Dermis microvascular lymphatic vessel endothelial cell (primary cell): ENCODE measurements around the gene SRI. TPM values are rescaled to one million over a fixed set of nuclear protein-coding genes. Genes with fewer than 3 reads are reported as not detected.
A peak's percentile ranks its signal among the peaks of the same experiment; 100 is the strongest.

ENCODE experiments used
- DNase-seq, 2 donors: peaks; one replicate each; pipeline versions ENCODE4 v3.0.0 to v3.0.0-alpha.2; 2010; ENCODE audit warnings: low read depth in 2 of 2
- total RNA-seq: library from RNA; depleted of rRNA; stranded (reverse); fragments of >200 nt; gene quantifications from 2 replicates; pipeline ENCODE4 v1.2.1, GENCODE V29; 2014

SRI gene
- total RNA-seq, 1 donor from 2014 or later = 110 TPM

GRCh38 chr7:88226201-88226600, 6.4 kb upstream of the SRI start:
- no peak for DNase-seq

GRCh38 chr7:88224601-88225275, 4.9 kb upstream of the SRI start:
- DNase-seq = no peak

DNA sequence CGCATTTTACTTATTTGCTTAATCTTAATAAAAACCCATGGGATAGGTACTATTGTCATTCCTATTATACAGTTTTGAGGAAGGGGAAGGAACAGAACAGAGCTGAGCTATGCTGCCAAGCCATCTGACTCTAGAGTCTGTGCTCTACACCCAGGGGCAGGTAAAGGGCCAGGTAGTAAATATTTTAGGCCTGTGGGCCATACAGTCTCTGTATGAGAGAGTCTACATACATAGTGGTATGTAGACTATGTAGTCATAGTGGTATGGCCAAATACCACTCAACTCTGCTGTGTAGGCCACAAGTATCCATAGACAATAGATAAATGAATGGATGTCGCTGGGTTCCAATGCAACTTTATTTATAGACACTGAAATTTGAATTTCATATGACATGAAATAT, 3.4 kb upstream of the SRI start:
- no peak for DNase-seq

DNA sequence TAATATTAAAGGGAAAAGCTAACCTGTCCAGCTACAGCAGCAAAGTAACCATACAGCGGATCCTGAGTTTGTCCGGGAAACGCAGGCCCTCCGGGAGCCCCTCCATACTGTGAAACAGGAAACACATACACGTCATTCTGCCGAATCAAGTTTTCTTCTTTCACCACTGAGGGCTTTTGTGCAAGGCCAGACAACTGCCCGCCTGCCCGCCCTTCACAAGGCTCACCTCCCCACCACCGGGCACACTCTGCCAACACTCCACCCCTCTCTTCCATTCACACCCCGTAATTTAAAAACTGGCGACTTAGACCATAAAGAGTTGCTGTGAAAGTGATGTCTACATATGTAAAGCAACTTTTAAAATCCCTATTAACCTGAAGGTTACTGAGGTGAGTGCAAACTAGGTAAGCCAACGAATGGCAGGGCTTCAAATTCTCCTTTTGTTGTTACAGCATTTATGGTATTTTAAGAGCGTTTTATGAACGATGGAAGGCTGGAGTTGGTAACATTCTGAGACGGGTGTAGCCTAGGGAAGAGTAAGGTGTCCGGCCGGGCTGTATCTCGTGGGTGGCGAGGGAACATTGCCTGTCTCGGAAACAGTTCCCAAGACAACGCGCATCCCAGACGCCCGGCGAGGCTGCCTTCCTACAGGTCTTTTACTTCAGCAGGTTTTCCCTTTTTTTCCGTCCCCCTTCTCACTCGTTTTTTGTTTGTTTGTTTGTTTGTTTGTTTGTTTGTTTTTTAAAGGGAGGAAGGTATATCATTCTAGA, 817 bp downstream of the SRI start:
- peak; percentile 26 to 76 for DNase-seq

DNA sequence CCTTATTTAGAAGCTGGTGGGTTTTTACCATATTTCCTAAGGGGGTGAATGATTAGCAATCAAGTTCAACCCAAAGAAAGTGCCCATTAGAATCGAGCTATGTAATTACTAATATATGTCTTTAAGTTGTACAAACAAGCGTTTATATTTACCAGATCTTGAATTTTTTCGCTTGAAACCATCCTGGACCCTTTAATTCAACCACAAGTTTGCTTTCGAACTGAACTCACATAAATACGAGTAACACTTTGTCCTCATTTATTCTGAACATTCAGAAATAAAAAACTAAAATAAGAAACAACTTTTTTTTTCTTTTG, 1.5 kb downstream of the SRI start:
- DNase-seq = no peak

- no peak for DNase-seq
Observed at GRCh38 chr7:88217675-88218428, 2.0 kb downstream of the SRI start.

- DNase-seq = no peak
Observed at GRCh38 chr7:88216276-88216675, 3.6 kb downstream of the SRI start.

DNA sequence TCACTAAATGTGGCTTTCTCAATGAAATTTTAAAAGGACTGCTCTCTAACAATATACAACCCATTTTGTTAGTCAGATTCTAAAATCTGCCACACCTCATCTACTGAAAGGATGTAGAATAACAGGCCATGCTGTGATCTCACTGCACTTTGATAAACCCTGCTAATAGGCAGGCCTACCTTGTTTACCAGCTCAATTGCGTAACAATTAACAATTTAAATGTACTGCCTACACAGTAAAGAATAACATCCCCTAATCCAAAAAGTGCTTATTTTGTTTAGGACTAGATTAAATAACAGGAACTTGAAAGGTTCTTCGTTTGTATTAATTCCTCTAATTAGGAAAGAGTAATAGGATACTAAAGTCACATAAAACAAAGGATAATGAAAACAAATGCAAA, 4.5 kb downstream of the SRI start:
- DNase-seq = no peak

DNA sequence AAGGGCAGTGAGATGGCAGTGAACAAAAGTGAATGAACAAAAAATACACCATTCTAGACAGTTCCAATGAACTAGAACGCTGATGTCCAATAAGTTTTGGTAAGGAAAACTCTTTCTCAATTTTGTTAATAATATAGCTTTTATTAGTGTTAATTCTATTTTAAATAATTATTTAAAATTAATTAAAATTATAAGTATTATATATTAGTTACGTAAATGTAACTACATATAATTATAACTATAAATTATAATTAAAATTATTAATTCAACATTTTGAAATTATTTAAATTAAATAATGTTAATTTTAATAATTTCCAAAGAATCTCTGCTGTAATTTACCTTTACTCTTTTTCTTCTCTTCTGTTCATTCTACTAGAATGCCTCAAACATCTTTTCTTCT, 5.4 kb downstream of the SRI start:
- no peak for DNase-seq

DNA sequence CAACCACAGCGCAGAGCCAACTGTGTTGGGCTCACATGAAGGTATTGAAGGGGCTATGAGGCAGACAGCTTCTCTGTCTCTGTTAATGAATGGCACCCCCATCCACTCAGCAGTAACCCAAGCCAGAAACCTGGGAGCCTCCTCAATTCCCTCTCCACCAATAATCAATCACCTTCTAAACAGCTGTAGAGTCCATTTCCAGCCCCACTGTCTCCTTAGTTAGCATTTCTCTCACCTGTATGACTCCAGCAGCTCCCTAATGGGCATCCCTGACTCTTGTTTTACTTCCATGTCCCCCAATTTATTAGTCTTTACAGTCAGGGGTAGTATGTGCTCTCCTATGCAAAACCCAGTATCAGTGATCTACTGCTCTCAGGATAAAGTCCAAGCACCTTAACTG, 6.9 kb downstream of the SRI start:
- no peak for DNase-seq

GRCh38 chr7:88208521-88208920, 11.3 kb downstream of the SRI start:
- no peak for DNase-seq

DNA sequence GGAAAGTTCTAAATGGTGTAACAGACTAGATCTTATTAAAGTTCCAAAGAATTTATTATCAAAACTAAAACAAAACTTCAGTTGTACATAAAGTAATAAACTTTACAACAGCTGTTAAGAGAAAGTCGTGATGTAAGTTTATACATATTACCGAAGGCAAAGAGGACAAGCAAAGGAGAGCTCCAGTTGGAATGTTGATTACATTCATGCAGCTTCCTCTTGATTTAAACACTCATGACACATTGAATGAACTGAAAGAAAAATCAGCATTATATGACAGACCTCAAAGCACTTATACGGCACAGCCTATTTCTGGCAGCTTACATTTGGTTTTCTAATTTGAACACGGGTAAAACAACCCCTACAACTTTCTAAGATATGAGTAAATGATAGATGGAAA, 13.6 kb downstream of the SRI start:
- DNase-seq = no peak

- no peak for DNase-seq
Observed at GRCh38 chr7:88205179-88205578, 14.7 kb downstream of the SRI start.

DNA sequence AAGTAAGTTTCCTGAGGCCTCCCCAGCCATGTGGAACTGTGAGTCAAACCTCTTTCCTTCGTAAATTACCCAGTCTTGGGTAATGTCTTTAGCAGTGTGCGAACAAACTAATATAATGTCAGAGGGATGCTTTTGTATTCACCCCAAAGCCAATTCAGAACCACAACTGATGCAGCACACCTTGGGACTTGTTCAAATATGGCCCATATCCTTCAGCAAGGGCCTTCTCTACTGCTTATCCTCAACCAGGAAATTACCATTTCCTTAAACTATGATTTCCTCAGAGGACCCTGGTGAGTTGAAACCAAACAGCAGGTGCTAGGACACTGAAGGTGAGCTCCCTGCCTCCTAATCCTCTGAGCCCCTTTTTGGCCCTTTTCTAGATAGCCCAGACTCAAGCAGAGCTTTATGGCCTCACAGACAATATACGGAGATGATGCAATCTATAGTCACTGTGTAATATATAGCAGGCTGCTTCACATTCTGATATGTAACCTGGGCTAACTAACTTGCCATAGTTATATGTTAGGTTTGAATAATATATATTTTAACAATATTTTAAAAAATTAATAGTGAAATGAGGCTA, 15.2 kb downstream of the SRI start:
- no peak for DNase-seq

DNA sequence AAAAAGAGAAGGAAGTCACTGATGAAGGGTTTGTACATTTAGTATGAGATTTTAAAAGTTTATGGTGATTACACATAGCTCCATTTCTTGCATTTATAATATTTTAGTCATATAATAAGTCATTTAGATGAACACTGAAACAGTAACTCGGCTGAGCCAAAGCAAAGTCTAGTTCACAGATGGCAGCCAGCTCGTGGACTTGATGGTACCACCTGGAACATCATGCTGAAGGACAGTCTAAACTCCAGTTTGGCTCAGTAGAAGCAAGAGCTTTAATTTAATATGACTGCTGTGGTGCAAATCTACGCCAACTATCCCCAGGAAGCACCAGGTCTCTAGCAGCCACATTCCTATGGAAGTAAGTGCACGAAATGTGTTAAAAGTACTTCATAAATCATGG, 16.4 kb downstream of the SRI start:
- no peak for DNase-seq

DNA sequence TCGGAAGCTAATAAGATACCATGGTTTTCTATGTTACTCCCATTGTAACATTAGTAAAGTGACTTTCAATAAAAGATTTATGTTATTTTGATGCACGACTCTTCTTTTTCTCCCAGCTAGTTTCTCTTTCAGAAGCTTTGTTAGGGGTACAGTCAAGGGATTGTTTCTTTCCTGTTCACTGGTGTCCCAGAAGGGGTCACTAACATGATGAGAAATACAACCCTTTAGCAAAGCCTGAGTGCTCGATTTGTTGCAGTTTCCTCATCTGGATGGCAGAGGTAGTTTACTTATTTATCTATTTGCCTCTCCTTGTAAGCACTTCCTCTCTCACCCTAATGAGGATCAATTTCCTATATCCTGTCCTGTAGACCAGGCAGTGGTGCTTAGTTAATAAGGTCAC, 17.0 kb downstream of the SRI start:
- no peak for DNase-seq

GRCh38 chr7:88202278-88202677, 17.6 kb downstream of the SRI start:
- no peak for DNase-seq

DNA sequence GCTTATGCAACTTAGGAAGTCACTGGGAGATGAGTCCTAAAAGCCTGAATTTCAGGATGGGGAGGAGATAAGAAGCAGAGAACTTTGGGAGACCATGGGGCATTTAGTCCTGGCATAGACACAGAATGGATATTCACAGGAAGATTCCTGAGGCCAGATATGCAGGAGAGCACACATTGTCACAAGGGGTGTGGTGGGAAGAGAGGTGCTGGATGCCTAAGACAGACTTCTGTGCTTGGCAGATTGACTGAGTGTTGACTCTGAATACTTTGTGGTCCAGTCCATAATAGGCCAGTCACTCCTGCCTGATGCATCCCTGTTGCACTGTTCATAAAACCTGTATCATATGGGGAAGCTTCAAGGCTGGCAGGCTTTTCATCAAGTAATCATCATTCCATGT, 18.5 kb downstream of the SRI start:
- no peak for DNase-seq

DNA sequence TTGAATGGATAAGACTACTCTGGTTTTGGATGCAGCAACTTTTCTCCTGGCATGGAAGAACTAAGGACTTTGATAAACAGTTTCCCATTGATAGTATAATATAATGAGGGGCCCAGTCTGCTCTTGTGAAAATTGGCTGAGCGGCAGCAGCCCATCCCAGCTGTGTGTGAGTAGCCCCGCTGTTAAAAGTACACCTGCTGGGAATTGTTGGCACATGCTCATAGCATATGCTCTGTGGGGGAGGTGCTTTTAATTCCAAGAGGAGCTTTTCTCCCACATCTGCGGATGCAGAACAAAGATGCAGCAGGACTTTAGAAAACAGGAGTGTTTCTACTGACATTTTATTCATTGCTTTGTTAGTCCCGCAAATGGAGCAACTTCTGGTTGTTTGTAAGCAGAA, 19.0 kb downstream of the SRI start:
- no peak for DNase-seq

GRCh38 chr7:88200261-88200660, 19.6 kb downstream of the SRI start:
- no peak for DNase-seq

DNA sequence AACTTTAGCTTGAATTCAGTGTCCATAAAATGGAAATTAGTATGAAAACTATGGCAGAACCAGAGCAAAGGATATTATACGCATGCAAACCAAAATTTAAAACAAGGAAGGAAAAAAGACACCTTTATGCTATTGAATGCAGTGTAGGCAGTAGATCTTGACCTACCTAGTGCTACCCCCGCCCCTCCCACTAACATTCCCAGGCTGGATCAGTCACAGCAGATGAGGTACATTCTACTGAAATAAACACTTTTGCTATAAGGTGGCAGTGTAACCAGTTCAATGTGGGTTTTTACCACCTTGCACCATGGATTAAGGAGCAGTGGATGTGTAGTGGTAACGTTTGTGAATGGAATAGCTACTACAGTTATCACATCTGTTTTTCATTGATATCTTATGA, 27.9 kb downstream of the SRI start:
- no peak for DNase-seq

DNA sequence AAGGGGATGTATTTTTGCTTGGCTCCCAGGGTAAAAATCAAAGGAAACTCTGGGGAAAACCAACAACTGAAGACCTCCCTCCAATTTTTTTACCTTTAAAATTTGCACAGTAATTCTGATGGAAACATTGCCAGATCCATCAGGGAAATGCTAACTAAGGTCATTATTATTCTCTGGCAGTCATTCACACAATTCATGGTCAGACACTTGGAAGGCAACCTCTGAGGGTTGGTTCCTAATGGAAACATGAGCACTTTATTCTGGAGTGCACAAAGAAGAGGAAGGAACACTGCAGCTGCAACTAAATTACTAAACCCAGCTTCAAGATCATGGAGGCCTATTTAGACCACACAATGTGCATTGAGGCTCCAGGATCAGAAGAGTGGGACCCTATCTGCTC, 34.2 kb downstream of the SRI start:
- no peak for DNase-seq
